H9 (cell line): ENCODE data around the gene TMIE. TPM values are rescaled to one million over a fixed set of nuclear protein-coding genes. Genes with fewer than 3 reads are reported as not detected.

Experiments used
- DNase-seq: peaks from one replicate; pipeline ENCODE4 v3.0.0-alpha.2; 2017
- H2AFZ ChIP-seq: one replicate; pipeline ENCODE4 v1.6.1; 2013; ENCODE audit warnings: mild to moderate bottlenecking, low read length, control low read depth, moderate library complexity
- H2AK5ac ChIP-seq: 2 replicates; pipeline ENCODE4 v1.6.1; 2013; ENCODE audit warnings: low read length, control low read depth, mixed read lengths; ENCODE audit not compliant: insufficient read length
- H2BK120ac ChIP-seq: one replicate; pipeline ENCODE4 v1.6.1; 2013; ENCODE audit warnings: low read depth, mild to moderate bottlenecking, low read length, control low read depth, inconsistent platforms; ENCODE audit not compliant: poor library complexity, severe bottlenecking
- H2BK12ac ChIP-seq: 2 replicates; pipeline ENCODE4 v1.6.1; 2013; ENCODE audit warnings: low read length, control low read depth, mixed read lengths, low read depth; ENCODE audit not compliant: insufficient read length
- H2BK15ac ChIP-seq: 2 replicates; pipeline ENCODE4 v1.6.1; 2013; ENCODE audit warnings: low read depth, low read length, control low read depth
- H2BK20ac ChIP-seq: one replicate; pipeline ENCODE4 v1.6.1; 2013; ENCODE audit warnings: low read depth, mild to moderate bottlenecking, low read length, control low read depth, inconsistent platforms; ENCODE audit not compliant: poor library complexity, severe bottlenecking
- H2BK5ac ChIP-seq: 2 replicates; pipeline ENCODE4 v1.6.1; 2013; ENCODE audit warnings: low read length, control low read depth, mixed read lengths; ENCODE audit not compliant: insufficient read length
- H3K14ac ChIP-seq: 2 replicates; pipeline ENCODE4 v1.6.1; 2013; ENCODE audit warnings: low read length, control low read depth; ENCODE audit not compliant: insufficient read depth
- H3K18ac ChIP-seq: 2 replicates; pipeline ENCODE4 v1.6.1; 2013; ENCODE audit warnings: low read depth, mild to moderate bottlenecking, mixed read lengths, low read length, control low read depth; ENCODE audit not compliant: insufficient read length
- H3K23ac ChIP-seq: 2 replicates; pipeline ENCODE4 v1.6.1; 2013; ENCODE audit warnings: low read length, control low read depth, mixed read lengths, low read depth; ENCODE audit not compliant: insufficient read length
- H3K23me2 ChIP-seq: 2 replicates; pipeline ENCODE4 v1.6.1; 2013; ENCODE audit warnings: low read depth, mild to moderate bottlenecking, mixed read lengths, low read length, control low read depth; ENCODE audit not compliant: insufficient read length, poor library complexity, severe bottlenecking
- H3K27ac ChIP-seq: 2 replicates; pipeline ENCODE4 v1.5.1; 2013; ENCODE audit warnings: low read length, control low read depth, mixed read lengths, low read depth; ENCODE audit not compliant: insufficient read length
- H3K27me3 ChIP-seq: 2 replicates; pipeline ENCODE4 v1.6.1; 2013; ENCODE audit warnings: low read length, control low read depth, inconsistent platforms; ENCODE audit not compliant: insufficient read depth
- H3K4ac ChIP-seq: 2 replicates; pipeline ENCODE4 v1.6.1; 2013; ENCODE audit warnings: low read depth, mild to moderate bottlenecking, control low read depth, inconsistent platforms, low read length, moderate library complexity
- H3K4me1 ChIP-seq: 2 replicates; pipeline ENCODE4 v1.6.1; 2013; ENCODE audit warnings: low read length, control low read depth, inconsistent platforms; ENCODE audit not compliant: insufficient read depth
- H3K4me2 ChIP-seq: 2 replicates; pipeline ENCODE4 v1.6.1; 2013; ENCODE audit warnings: low read length, control low read depth, mixed read lengths; ENCODE audit not compliant: insufficient read length, insufficient read depth
- H3K56ac ChIP-seq: 2 replicates; pipeline ENCODE4 v1.6.1; 2013; ENCODE audit warnings: low read depth, mild to moderate bottlenecking, mixed read lengths, low read length, control low read depth; ENCODE audit not compliant: insufficient read length
- H3K79me1 ChIP-seq: 2 replicates; pipeline ENCODE4 v1.6.1; 2013; ENCODE audit warnings: low read depth, mild to moderate bottlenecking, moderate library complexity, low read length, control low read depth, inconsistent platforms; ENCODE audit not compliant: insufficient read depth, poor library complexity, severe bottlenecking
- H3K79me2 ChIP-seq: 2 replicates; pipeline ENCODE4 v1.6.1; 2013; ENCODE audit warnings: low read length, control low read depth, inconsistent platforms; ENCODE audit not compliant: insufficient read depth
- H3K9ac ChIP-seq: 2 replicates; pipeline ENCODE4 v1.6.1; 2013; ENCODE audit warnings: low read length, control low read depth, mixed read lengths; ENCODE audit not compliant: insufficient read length; ENCODE audit errors: extremely low read depth
- H3K9me3 ChIP-seq: one replicate; pipeline ENCODE4 v1.6.1; 2013; ENCODE audit warnings: low read depth, low read length, inconsistent platforms; ENCODE audit not compliant: control insufficient read depth
- H3T11ph ChIP-seq: one replicate; pipeline ENCODE4 v1.6.1; 2013; ENCODE audit warnings: mild to moderate bottlenecking, low read length, control low read depth, inconsistent platforms
- H4K20me1 ChIP-seq: one replicate; pipeline ENCODE4 v1.6.1; 2013; ENCODE audit not compliant: control insufficient read depth, insufficient read length, insufficient read depth
- H4K5ac ChIP-seq: 2 replicates; pipeline ENCODE4 v1.6.1; 2013; ENCODE audit warnings: low read depth, mild to moderate bottlenecking, mixed read lengths, low read length, control low read depth; ENCODE audit not compliant: insufficient read length
- H4K8ac ChIP-seq: replicated peaks from 2 replicates; pipeline ENCODE4 v1.6.1; 2013; ENCODE audit warnings: low read length, control low read depth, mixed read lengths, low read depth; ENCODE audit not compliant: insufficient read length
- H4K91ac ChIP-seq: 2 replicates; pipeline ENCODE4 v1.6.1; 2013; ENCODE audit warnings: low read depth, mild to moderate bottlenecking, moderate library complexity, mixed read lengths, low read length, control low read depth; ENCODE audit not compliant: insufficient read length
- H3K27ac Mint-ChIP-seq, 3 experiments: 2 replicates in 2 of 3; 3 replicates in 1 of 3; pipeline ENCODE4 v1.8.0; 2020 to 2021; ENCODE audit warnings: mixed read lengths in 3 of 3, mild to moderate bottlenecking in 1 of 3, moderate library complexity in 1 of 3
- H3K27me3 Mint-ChIP-seq: 2 replicates; pipeline ENCODE4 v1.8.0; 2021; ENCODE audit warnings: low read depth, mild to moderate bottlenecking, moderate library complexity, mixed read lengths
- H3K36me3 Mint-ChIP-seq, 3 experiments: 2 replicates in 2 of 3; 3 replicates in 1 of 3; pipeline ENCODE4 v1.8.0; 2020 to 2021; ENCODE audit warnings: low read depth in 3 of 3, mixed read lengths in 3 of 3; ENCODE audit not compliant: insufficient read depth in 1 of 3
- H3K4me1 Mint-ChIP-seq, 2 experiments: 2 replicates each; pipeline ENCODE4 v1.8.0; 2020; ENCODE audit warnings: mixed read lengths in 2 of 2
- H3K4me3 Mint-ChIP-seq, 2 experiments: 2 replicates in 1 of 2; 3 replicates in 1 of 2; pipeline ENCODE4 v1.8.0; 2020 to 2021; ENCODE audit warnings: mild to moderate bottlenecking in 2 of 2, mixed read lengths in 2 of 2, moderate library complexity in 1 of 2
- H3K9me3 Mint-ChIP-seq, 2 experiments: 2 replicates in 1 of 2; 3 replicates in 1 of 2; pipeline ENCODE4 v1.8.0; 2020; ENCODE audit warnings: mild to moderate bottlenecking in 2 of 2, mixed read lengths in 2 of 2, moderate library complexity in 1 of 2
- WGBS: extraction: QIAGEN DNeasy Blood & Tissue Kit; methylation state at CpG from one replicate; pipeline ENCODE4 v1.1.7; 2013; ENCODE audit warnings: missing lambda C conversion rate, low lambda C conversion rate, mixed read lengths; ENCODE audit not compliant: insufficient read length; ENCODE audit errors: extremely low coverage; 5-methylcytosine and 5-hydroxymethylcytosine counted together
- total RNA-seq: library from RNA; stranded (reverse); gene quantifications from 2 replicates; pipeline ENCODE4 v1.2.1, GENCODE V29; 2021
- TF ChIP-seq, protein P1 (sequence below): fragments of 200-600 bp; sonication (generic); conservative IDR thresholded peaks from 3 replicates; pipeline ENCODE4 v1.8.0; 2021; ENCODE audit warnings: antibody characterized with exemption, mild to moderate bottlenecking

The TMIE gene
- total RNA-seq, 1 experiment from 2014 or later = 0.63 TPM

- no peaks in the 10 kb centered on the region for H3K4me1 ChIP-seq
- H2BK120ac ChIP-seq = no peak overlapping the region
- no peaks in the 10 kb centered on the region for H3K9me3 ChIP-seq
- H3K9ac ChIP-seq = no peak overlapping the region
- TF ChIP-seq, protein P1, sequence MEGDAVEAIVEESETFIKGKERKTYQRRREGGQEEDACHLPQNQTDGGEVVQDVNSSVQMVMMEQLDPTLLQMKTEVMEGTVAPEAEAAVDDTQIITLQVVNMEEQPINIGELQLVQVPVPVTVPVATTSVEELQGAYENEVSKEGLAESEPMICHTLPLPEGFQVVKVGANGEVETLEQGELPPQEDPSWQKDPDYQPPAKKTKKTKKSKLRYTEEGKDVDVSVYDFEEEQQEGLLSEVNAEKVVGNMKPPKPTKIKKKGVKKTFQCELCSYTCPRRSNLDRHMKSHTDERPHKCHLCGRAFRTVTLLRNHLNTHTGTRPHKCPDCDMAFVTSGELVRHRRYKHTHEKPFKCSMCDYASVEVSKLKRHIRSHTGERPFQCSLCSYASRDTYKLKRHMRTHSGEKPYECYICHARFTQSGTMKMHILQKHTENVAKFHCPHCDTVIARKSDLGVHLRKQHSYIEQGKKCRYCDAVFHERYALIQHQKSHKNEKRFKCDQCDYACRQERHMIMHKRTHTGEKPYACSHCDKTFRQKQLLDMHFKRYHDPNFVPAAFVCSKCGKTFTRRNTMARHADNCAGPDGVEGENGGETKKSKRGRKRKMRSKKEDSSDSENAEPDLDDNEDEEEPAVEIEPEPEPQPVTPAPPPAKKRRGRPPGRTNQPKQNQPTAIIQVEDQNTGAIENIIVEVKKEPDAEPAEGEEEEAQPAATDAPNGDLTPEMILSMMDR = no peak
- H4K5ac ChIP-seq = no peak overlapping the region
- no peak overlapping the region for H3K4me2 ChIP-seq
- H3K79me2 ChIP-seq = no peaks in the 10 kb centered on the region
- H2BK5ac ChIP-seq = no peak overlapping the region
- H2BK20ac ChIP-seq = no peak overlapping the region
- H3K27me3 Mint-ChIP-seq = no peaks in the 10 kb centered on the region
- H3K23me2 ChIP-seq = no peaks in the 10 kb centered on the region
- no peak overlapping the region for H3K14ac ChIP-seq
- no peak overlapping the region for H3T11ph ChIP-seq
- no peak overlapping the region for H2BK15ac ChIP-seq
- no peaks in the 10 kb centered on the region for H3K9me3 Mint-ChIP-seq
- no peak overlapping the region for H3K4me3 Mint-ChIP-seq
- no peak overlapping the region for H2AK5ac ChIP-seq
- no peaks in the 10 kb centered on the region for H3K27me3 ChIP-seq
- H3K27ac Mint-ChIP-seq = no peak overlapping the region; a peak in 1 of 7 replicates
- H2AFZ ChIP-seq = no peak overlapping the region
- H4K8ac ChIP-seq = no peak overlapping the region
- no peak overlapping the region for H3K56ac ChIP-seq
- no CpG with 5 or more reads among the region's 10 CpGs for WGBS
- H3K36me3 Mint-ChIP-seq = no peaks in the 10 kb centered on the region; a peak in 3 of 7 replicates
- H3K79me1 ChIP-seq = no peaks in the 10 kb centered on the region
- H3K4me1 Mint-ChIP-seq = peaks cover 3 to 18% of the 10 kb centered on the region in 2 experiments
- H4K91ac ChIP-seq = no peak overlapping the region
- no peak overlapping the region for H2BK12ac ChIP-seq
- H3K23ac ChIP-seq = no peak overlapping the region
- no peak for DNase-seq
- H4K20me1 ChIP-seq = no peaks in the 10 kb centered on the region
- H3K27ac ChIP-seq = no peak overlapping the region
- H3K4ac ChIP-seq = no peak overlapping the region
- H3K18ac ChIP-seq = no peak overlapping the region
Measured at GRCh38 chr3:46681387-46681786, 19.8 kb upstream of the TMIE start.
